SKM-1 (cell line): Measurements from ENCODE around the gene MAP4K3.

Experiments
- DNase-seq: peaks from one replicate; lab custom pipeline; 2025; ENCODE audit not compliant: unreplicated experiment; lab: John Stamatoyannopoulos, UW

Gene MAP4K3

GRCh38 chr2:39445934-39446333 is 8.8 kb upstream of the MAP4K3 start:
- DNase-seq, result no peak

- no peak for DNase-seq
These were observed 5.9 kb upstream of the MAP4K3 start for GRCh38 chr2:39443009-39443408.

- DNase-seq, result no peak
These were observed 624 bp upstream of the MAP4K3 start for GRCh38 chr2:39437522-39438296.

- DNase-seq, result no peak
These were observed 1.1 kb downstream of the MAP4K3 start for GRCh38 chr2:39435741-39436591.

- no peak for DNase-seq
These were observed 1.9 kb downstream of the MAP4K3 start for GRCh38 chr2:39435234-39435633.

- DNase-seq, result no peak
These were observed 2.7 kb downstream of the MAP4K3 start for GRCh38 chr2:39434233-39434897.

GRCh38 chr2:39433586-39434195 is 3.4 kb downstream of the MAP4K3 start:
- no peak for DNase-seq

GRCh38 chr2:39432701-39433100 is 4.4 kb downstream of the MAP4K3 start:
- DNase-seq, result no peak

- DNase-seq, result no peak
These were observed 5.3 kb downstream of the MAP4K3 start for GRCh38 chr2:39431592-39432316.

- DNase-seq, result no peak
These were observed 7.3 kb downstream of the MAP4K3 start for GRCh38 chr2:39429746-39430145.

- no peak for DNase-seq
These were observed 12.1 kb downstream of the MAP4K3 start for GRCh38 chr2:39424951-39425350.

- no peak for DNase-seq
These were observed 14.4 kb downstream of the MAP4K3 start for GRCh38 chr2:39422700-39423099.

GRCh38 chr2:39421354-39421753 is 15.7 kb downstream of the MAP4K3 start:
- DNase-seq, result no peak

GRCh38 chr2:39419282-39420223 is 17.5 kb downstream of the MAP4K3 start:
- DNase-seq, result no peak

- DNase-seq, result no peak
These were observed 18.6 kb downstream of the MAP4K3 start for GRCh38 chr2:39418491-39418890.

GRCh38 chr2:39416140-39416539 is 20.9 kb downstream of the MAP4K3 start:
- no peak for DNase-seq

GRCh38 chr2:39413063-39413737 is 23.9 kb downstream of the MAP4K3 start:
- DNase-seq, result no peak

GRCh38 chr2:39411181-39411944 is 25.7 kb downstream of the MAP4K3 start:
- no peak for DNase-seq
